Measurements from ENCODE around the gene GABRR1. TPM values are rescaled to one million over a fixed set of nuclear protein-coding genes. Genes with fewer than 3 reads are reported as not detected.

GABRR1 gene
- total RNA-seq, 1 experiment from 2014 or later = 0.26 TPM

- peak; percentile 85 to 88 for DNase-seq
- H3K4me3 ChIP-seq = no peak overlapping the region
- H3K9me3 ChIP-seq (replicated peaks) = 0 out of 2 replicates have a peak, but pooled peaks cover 4% of the 10 kb centered on the region
- H3K27ac ChIP-seq = peak overlapping the region; percentile 67
- no peaks in the 10 kb centered on the region for H3K36me3 ChIP-seq
- peaks cover 29% of the 10 kb centered on the region for H3K4me1 ChIP-seq
- no peaks in the 10 kb centered on the region for H3K27me3 ChIP-seq
These were observed 16.4 kb downstream of the GABRR1 start for GRCh38 chr6:89200706-89201215.

GRCh38 chr6:89199579-89199978 is 17.6 kb downstream of the GABRR1 start:
- no peak overlapping the region for H3K27ac ChIP-seq
- H3K36me3 ChIP-seq = no peaks in the 10 kb centered on the region
- H3K4me3 ChIP-seq = no peak overlapping the region
- no peak for DNase-seq
- H3K9me3 ChIP-seq (replicated peaks) = peaks cover 11% of the 10 kb centered on the region
- no peaks in the 10 kb centered on the region for H3K27me3 ChIP-seq
- peaks cover 26% of the 10 kb centered on the region for H3K4me1 ChIP-seq

DNA sequence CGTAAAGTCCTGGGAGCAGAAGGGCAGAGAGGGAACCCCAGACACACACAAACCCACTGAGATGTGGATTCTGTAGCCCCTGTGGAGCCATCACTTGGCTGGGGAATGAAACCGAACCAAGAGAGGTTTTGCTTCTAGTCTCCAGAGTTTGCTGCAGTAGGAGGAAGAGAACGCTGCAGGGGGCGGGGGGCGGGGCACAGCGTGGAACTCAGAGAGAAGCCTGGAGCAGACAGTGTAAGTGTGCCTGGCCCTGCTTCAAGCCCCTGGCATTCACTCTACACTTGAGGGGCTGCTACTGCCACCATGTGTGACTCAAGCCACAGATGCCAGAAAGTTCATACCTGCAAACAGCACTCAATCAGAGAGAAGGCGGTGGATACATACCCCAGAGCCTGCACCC is 18.9 kb downstream of the GABRR1 start:
- no peaks in the 10 kb centered on the region for H3K36me3 ChIP-seq
- peaks cover 12% of the 10 kb centered on the region for H3K4me1 ChIP-seq
- no peak overlapping the region for H3K27ac ChIP-seq
- H3K9me3 ChIP-seq (replicated peaks) = peaks cover 13% of the 10 kb centered on the region
- no peak for DNase-seq
- H3K27me3 ChIP-seq = no peaks in the 10 kb centered on the region
- H3K4me3 ChIP-seq = no peak overlapping the region

DNA sequence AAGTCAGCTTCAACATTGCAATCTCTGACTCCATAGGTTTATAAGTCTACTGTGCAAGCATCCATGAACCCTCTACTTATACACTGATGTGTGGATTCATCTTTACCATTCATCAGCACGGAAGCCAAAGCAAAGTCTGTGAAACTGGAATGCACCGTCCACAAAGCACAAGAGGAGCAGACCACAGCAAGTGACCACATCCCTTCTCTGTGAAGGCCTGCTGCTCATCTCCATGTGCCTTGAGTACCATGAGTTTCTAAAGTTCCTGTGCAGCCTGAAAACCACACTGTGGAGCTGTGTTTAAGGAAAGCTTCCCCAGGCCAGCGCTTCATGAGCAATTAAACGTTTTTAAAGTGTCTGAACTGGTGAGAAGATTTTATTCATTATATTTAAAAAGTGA is 20.0 kb downstream of the GABRR1 start:
- Histone ChIP-seq H3K36me3 (no peaks in the 10 kb centered on the region), H3K27me3 (no peaks in the 10 kb centered on the region), H3K9me3 (replicated peaks) (peaks cover 13% of the 10 kb centered on the region), H3K4me3 (no peak overlapping the region), H3K27ac (no peak overlapping the region), H3K4me1 (peaks cover 10% of the 10 kb centered on the region)
- no peak for DNase-seq

GRCh38 chr6:89194559-89194958 is 22.6 kb downstream of the GABRR1 start:
- H3K4me1 ChIP-seq = peaks cover 6% of the 10 kb centered on the region; the same call in 1 of the 2 replicates
- no peaks in the 10 kb centered on the region for H3K36me3 ChIP-seq
- peaks cover 13% of the 10 kb centered on the region for H3K9me3 ChIP-seq (replicated peaks)
- H3K4me3 ChIP-seq = no peak overlapping the region
- no peak for DNase-seq
- H3K27ac ChIP-seq = no peak overlapping the region
- no peaks in the 10 kb centered on the region for H3K27me3 ChIP-seq

DNA sequence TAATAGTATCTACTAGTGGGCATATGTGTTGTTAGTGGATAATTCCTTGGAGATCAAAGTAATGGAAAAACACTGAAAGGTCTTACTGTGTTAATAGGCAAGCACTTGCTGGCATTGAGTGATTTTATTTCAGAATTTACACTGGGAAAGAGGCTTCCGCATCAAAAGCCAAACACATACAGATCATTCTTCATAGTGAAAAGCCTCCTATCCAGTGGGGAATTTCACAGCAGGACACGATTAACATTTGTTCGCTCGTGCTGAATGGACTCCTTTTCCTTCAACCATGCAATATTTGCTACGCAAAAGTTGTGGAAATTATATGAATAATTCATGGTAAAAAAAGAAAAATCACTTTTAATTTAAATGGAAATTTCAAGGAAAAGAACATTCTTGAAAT is 26.4 kb downstream of the GABRR1 start:
- Histone ChIP-seq H3K27me3 (no peaks in the 10 kb centered on the region), H3K9me3 (replicated peaks) (peaks cover 9% of the 10 kb centered on the region), H3K36me3 (no peaks in the 10 kb centered on the region), H3K27ac (no peak overlapping the region), H3K4me1 (peaks cover 6% of the 10 kb centered on the region; the same call in 1 of the 2 replicates), H3K4me3 (no peak overlapping the region)
- DNase-seq = no peak

DNA sequence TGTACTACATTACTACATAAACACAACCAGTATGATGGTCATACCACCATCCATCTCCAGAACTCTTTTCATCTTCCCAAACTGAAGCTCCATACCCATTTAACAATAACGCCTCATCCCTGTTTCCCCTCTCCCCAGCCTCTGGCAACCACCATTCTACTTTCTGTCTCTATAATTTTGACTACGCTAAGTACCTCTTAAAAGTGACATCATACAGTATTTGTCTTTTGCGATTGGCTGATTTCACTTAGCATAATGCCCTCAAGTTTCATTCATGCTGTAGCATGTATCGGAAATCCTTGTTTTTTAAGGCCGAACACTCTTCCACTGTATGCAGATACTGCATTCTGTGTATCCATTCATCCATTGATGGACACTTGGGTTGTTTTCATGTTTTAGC is 29.7 kb downstream of the GABRR1 start:
- H3K27ac ChIP-seq = no peak overlapping the region
- H3K27me3 ChIP-seq = no peaks in the 10 kb centered on the region
- H3K4me3 ChIP-seq = no peak overlapping the region
- DNase-seq = no peak
- peaks cover 6% of the 10 kb centered on the region; the same call in 1 of the 2 replicates for H3K4me1 ChIP-seq
- no peaks in the 10 kb centered on the region for H3K9me3 ChIP-seq (replicated peaks)
- no peaks in the 10 kb centered on the region for H3K36me3 ChIP-seq

- Histone ChIP-seq H3K9me3 (replicated peaks) (no peaks in the 10 kb centered on the region), H3K27ac (no peak overlapping the region), H3K36me3 (no peaks in the 10 kb centered on the region), H3K27me3 (no peaks in the 10 kb centered on the region), H3K4me1 (peaks cover 6% of the 10 kb centered on the region; the same call in 1 of the 2 replicates), H3K4me3 (no peak overlapping the region)
- peak; percentile 22 to 57 for DNase-seq
These were observed 30.4 kb downstream of the GABRR1 start for GRCh38 chr6:89186762-89187161.

- no peak for DNase-seq
- Histone ChIP-seq H3K9me3 (replicated peaks) (no peaks in the 10 kb centered on the region), H3K27ac (no peak overlapping the region), H3K4me3 (no peak overlapping the region), H3K27me3 (no peaks in the 10 kb centered on the region), H3K4me1 (no peaks in the 10 kb centered on the region), H3K36me3 (no peaks in the 10 kb centered on the region)
These were observed 32.8 kb downstream of the GABRR1 start for GRCh38 chr6:89184344-89184743.

- no peaks in the 10 kb centered on the region for H3K9me3 ChIP-seq (replicated peaks)
- no peaks in the 10 kb centered on the region for H3K4me1 ChIP-seq
- no peak overlapping the region for H3K27ac ChIP-seq
- no peak for DNase-seq
- no peaks in the 10 kb centered on the region for H3K36me3 ChIP-seq
- no peaks in the 10 kb centered on the region for H3K27me3 ChIP-seq
- no peak overlapping the region for H3K4me3 ChIP-seq
These were observed 33.9 kb downstream of the GABRR1 start for GRCh38 chr6:89183294-89183693.

GRCh38 chr6:89180971-89181370 is 36.2 kb downstream of the GABRR1 start:
- Histone ChIP-seq H3K4me1 (no peaks in the 10 kb centered on the region), H3K27me3 (no peaks in the 10 kb centered on the region), H3K27ac (no peak overlapping the region), H3K9me3 (replicated peaks) (no peaks in the 10 kb centered on the region), H3K36me3 (no peaks in the 10 kb centered on the region), H3K4me3 (no peak overlapping the region)
- no peak for DNase-seq

- H3K4me3 ChIP-seq = no peak overlapping the region
- DNase-seq = no peak
- no peaks in the 10 kb centered on the region for H3K36me3 ChIP-seq
- H3K4me1 ChIP-seq = no peaks in the 10 kb centered on the region
- H3K27ac ChIP-seq = no peak overlapping the region
- no peaks in the 10 kb centered on the region for H3K27me3 ChIP-seq
- no peaks in the 10 kb centered on the region for H3K9me3 ChIP-seq (replicated peaks)
These were observed 37.0 kb downstream of the GABRR1 start for GRCh38 chr6:89180112-89180511.

- H3K36me3 ChIP-seq = no peaks in the 10 kb centered on the region
- H3K4me1 ChIP-seq = no peaks in the 10 kb centered on the region
- no peak overlapping the region for H3K27ac ChIP-seq
- no peaks in the 10 kb centered on the region for H3K9me3 ChIP-seq (replicated peaks)
- no peak for DNase-seq
- H3K27me3 ChIP-seq = no peaks in the 10 kb centered on the region
- H3K4me3 ChIP-seq = no peak overlapping the region
These were observed 43.5 kb downstream of the GABRR1 start for GRCh38 chr6:89173634-89174033.

DNA sequence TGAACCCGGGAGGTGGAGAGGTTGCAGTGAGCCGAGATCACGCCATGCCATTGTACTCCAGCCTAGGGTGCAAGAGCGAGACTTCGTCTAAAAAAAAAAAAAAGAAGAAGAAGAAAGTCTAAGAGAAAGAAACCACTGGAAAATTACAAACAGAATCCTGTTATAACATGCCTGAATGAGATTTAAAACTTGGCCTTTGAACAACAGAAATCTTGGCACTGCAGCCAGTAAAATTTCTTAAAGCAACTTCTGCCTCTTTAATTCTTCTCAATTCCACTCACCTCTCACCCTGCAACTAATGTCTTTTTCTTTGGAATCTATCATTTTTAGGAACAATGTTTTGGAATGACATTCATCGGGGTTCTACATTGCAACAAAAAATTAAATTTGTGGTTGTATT is 45.0 kb downstream of the GABRR1 start:
- Histone ChIP-seq H3K9me3 (replicated peaks) (no peaks in the 10 kb centered on the region), H3K36me3 (no peaks in the 10 kb centered on the region), H3K27me3 (no peaks in the 10 kb centered on the region), H3K27ac (no peak overlapping the region), H3K4me3 (no peak overlapping the region), H3K4me1 (no peaks in the 10 kb centered on the region)
- no peak for DNase-seq

- Histone ChIP-seq H3K9me3 (replicated peaks) (no peaks in the 10 kb centered on the region), H3K36me3 (peaks cover 31% of the 10 kb centered on the region), H3K27ac (no peak overlapping the region), H3K4me3 (no peak overlapping the region), H3K4me1 (no peaks in the 10 kb centered on the region), H3K27me3 (no peaks in the 10 kb centered on the region)
- no peak for DNase-seq
These were observed 55.1 kb downstream of the GABRR1 start for GRCh38 chr6:89162047-89162371.

- Histone ChIP-seq H3K4me1 (no peaks in the 10 kb centered on the region), H3K9me3 (replicated peaks) (no peaks in the 10 kb centered on the region), H3K4me3 (no peak overlapping the region), H3K27ac (no peak overlapping the region), H3K36me3 (peaks cover 32% of the 10 kb centered on the region), H3K27me3 (no peaks in the 10 kb centered on the region)
- peak in 1 of 2 experiments; percentile 39 for DNase-seq
These were observed 55.7 kb downstream of the GABRR1 start for GRCh38 chr6:89161326-89162046.
